ENCODE data around the gene PLCB3. TPM values are rescaled to one million over a fixed set of nuclear protein-coding genes. Genes with fewer than 3 reads are reported as not detected.
"Not testable (repeated sequence)": the region's sequence is repeated elsewhere in the genome, so short reads cannot be mapped to it uniquely, and the experiment has no call there.

Gene PLCB3
- total RNA-seq, 4 donors from 2014 or later, result 30.5 to 38.4 (median 37.4) TPM

DNA sequence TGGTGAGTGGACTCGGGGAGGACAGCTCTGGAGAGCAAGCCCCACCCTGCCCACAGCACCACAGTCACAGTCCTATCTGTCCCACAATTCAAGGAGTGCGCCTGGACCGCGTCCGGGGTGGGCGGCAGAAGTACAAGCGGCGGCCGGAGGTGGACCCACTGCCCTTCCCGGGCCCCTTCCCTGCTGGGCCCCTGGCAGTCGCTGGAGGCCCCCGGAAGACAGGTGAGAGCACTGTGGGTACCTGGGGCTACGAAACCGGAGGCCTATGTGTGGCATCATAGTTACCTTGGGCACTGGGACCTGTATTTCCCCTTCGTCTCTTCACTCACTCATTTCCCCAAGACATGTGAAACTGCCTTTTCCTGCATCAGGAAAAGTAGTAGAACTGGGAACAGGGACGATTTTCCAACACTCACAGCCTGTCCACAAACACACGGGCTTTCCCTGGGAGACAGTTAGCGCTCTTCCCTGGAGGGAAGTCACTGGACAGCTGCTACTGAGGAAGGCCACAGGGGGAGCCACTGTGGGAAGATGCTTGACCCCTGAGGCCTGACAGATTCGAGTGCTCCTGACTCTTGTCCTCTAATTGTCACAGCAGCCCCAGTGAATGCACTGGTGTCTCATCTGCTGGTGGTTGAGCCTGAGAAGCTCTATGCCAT is 62.9 kb downstream of the PLCB3 start:
- DNase-seq (ENCODE audit: low spot score in 2 of 2), result no peak
- no peak for TF ChIP-seq POLR2A (IDR thresholded peaks at IDR 0.05)
- TF ChIP-seq, protein P1, sequence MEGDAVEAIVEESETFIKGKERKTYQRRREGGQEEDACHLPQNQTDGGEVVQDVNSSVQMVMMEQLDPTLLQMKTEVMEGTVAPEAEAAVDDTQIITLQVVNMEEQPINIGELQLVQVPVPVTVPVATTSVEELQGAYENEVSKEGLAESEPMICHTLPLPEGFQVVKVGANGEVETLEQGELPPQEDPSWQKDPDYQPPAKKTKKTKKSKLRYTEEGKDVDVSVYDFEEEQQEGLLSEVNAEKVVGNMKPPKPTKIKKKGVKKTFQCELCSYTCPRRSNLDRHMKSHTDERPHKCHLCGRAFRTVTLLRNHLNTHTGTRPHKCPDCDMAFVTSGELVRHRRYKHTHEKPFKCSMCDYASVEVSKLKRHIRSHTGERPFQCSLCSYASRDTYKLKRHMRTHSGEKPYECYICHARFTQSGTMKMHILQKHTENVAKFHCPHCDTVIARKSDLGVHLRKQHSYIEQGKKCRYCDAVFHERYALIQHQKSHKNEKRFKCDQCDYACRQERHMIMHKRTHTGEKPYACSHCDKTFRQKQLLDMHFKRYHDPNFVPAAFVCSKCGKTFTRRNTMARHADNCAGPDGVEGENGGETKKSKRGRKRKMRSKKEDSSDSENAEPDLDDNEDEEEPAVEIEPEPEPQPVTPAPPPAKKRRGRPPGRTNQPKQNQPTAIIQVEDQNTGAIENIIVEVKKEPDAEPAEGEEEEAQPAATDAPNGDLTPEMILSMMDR (IDR thresholded peaks at IDR 0.05), result no peak
- intact Hi-C loops (cut with DNase I; ENCODE audit: low total_unique reads), result no loop called here
- H3K4me3 ChIP-seq (ENCODE audit: low read depth, poor library complexity, severe bottlenecking), result no peak overlapping the region
- 73 to 76% methylated on average over 15 to 19 of the region's 19 CpGs for WGBS, 2 donors

DNA sequence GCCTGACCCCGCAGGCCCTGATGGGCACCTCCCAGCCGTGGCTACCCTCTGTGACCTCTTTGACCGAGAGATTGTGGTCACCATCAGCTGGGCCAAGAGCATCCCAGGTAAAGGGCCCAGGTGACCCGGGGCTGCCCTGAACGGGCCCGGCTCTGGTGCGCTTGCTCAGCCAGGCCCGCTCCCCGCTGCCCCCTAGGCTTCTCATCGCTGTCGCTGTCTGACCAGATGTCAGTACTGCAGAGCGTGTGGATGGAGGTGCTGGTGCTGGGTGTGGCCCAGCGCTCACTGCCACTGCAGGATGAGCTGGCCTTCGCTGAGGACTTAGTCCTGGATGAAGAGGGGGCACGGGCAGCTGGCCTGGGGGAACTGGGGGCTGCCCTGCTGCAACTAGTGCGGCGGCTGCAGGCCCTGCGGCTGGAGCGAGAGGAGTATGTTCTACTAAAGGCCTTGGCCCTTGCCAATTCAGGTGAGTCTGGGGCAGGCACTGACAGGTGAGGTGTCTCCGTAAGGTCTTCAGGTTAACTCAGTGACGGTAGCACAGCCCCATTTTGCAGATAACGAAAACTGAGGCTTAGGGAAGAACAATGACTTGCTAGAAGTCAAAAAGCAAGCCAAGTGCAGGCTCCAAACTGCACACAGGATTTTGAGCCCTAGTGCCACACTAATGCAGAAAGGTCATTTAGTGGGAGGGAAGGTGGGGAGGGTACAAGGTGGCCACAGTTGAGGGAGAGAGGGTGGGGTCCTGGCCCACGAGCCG is 63.7 kb downstream of the PLCB3 start:
- WGBS, 2 donors, result 84 to 88% methylated on average over 23 to 24 of the region's 24 CpGs
- intact Hi-C loops (cut with DNase I; ENCODE audit: low total_unique reads), result no loop called here
- no peak overlapping the region for H3K4me3 ChIP-seq (ENCODE audit: low read depth, poor library complexity, severe bottlenecking)
- no peak for DNase-seq (ENCODE audit: low spot score in 2 of 2)
- TF ChIP-seq, protein P1 (IDR thresholded peaks at IDR 0.05), result no peak
- no peak for TF ChIP-seq POLR2A (IDR thresholded peaks at IDR 0.05)

DNA sequence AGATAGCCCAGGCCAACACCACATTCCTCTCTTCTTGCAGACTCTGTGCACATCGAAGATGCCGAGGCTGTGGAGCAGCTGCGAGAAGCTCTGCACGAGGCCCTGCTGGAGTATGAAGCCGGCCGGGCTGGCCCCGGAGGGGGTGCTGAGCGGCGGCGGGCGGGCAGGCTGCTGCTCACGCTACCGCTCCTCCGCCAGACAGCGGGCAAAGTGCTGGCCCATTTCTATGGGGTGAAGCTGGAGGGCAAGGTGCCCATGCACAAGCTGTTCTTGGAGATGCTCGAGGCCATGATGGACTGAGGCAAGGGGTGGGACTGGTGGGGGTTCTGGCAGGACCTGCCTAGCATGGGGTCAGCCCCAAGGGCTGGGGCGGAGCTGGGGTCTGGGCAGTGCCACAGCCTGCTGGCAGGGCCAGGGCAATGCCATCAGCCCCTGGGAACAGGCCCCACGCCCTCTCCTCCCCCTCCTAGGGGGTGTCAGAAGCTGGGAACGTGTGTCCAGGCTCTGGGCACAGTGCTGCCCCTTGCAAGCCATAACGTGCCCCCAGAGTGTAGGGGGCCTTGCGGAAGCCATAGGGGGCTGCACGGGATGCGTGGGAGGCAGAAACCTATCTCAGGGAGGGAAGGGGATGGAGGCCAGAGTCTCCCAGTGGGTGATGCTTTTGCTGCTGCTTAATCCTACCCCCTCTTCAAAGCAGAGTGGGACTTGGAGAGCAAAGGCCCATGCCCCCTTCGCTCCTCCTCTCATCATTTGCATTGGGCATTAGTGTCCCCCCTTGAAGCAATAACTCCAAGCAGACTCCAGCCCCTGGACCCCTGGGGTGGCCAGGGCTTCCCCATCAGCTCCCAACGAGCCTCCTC is 64.6 kb downstream of the PLCB3 start:
- DNase-seq (ENCODE audit: low spot score in 2 of 2); H3K4me3 ChIP-seq (ENCODE audit: low read depth, poor library complexity, severe bottlenecking); intact Hi-C loops (cut with DNase I; ENCODE audit: low total_unique reads): not testable (repeated sequence)
- 70 to 78% methylated on average over 21 to 25 of the region's 25 CpGs for WGBS, 2 donors

DNA sequence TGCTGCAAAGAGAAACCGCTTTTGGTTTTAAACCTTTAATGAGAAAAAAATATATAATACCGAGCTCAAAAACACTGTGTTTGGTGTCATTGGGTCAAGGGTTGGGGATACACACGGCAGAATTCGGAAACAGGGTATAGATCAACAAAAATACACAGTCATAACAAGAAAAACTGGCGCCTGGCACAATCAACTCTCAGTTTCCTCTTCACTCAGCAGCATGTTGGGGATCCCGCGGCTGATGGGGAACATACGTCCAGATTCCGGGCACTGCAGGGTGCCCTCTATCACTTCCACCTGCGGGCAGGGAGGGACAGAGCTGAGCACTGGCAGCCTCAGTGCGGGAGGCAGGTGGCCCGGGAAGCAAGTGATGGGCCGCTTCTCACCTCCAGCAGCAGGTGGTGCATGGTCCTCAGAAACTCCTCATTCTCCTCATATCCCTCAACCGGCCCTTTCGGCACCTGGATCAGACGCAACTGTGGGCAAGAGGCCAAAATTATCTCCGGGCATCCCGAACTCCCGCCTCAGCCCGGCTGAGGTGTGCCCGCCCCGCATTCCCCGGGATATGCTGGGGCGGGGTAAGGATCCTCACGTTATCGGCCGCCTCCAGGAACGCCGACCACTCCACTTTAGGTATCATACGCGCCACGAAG is 65.5 kb downstream of the PLCB3 start:
- WGBS, 2 donors, result 5 to 6% methylated on average over 30 to 32 of the region's 32 CpGs
- no peak for TF ChIP-seq POLR2A (IDR thresholded peaks at IDR 0.05)
- TF ChIP-seq, protein P1 (IDR thresholded peaks at IDR 0.05), result no peak
- DNase-seq (ENCODE audit: low spot score in 2 of 2), result peak in 1 of 2 donors; percentile 89
- intact Hi-C loops (cut with DNase I; ENCODE audit: low total_unique reads), result no loop called here
- H3K4me3 ChIP-seq (ENCODE audit: low read depth, poor library complexity, severe bottlenecking), result peak overlapping the region; percentile 72

DNA sequence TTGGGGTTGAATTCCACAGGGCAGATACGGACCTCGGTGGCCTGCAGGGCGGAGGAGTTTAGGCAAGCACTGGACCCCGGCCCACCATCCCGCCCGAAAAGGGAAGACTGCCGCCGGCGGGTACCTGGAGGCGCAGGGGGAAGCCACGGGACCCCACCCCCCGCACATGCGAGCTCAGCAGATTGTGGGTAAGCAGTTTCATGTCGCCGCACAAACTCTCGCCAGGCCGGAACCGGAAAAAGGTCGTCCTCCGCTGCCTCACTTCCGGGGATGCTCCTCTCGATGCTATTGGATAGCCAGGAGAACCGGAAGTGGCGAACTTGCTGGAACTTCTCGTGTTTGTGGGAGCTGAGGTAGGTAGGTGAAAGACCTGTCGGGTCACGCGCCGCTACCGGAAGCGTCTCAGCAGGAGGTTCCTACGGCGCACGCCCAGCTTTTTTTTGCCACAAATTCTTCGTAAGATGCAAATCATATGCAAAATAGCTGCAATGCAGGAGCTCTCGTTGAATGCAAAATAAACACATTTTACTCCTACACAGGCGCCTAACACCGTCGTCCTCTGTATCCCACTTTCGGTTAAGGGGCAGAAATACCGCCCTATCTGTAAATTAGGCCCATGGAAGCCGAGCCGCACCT is 66.1 kb downstream of the PLCB3 start, which contains the start of gene TRMT112:
TRMT112 (minus strand) TSS at position 235 of the 636 bp plus-strand sequence; CDS start at position 202, 33 bp downstream.
- intact Hi-C loops (cut with DNase I; ENCODE audit: low total_unique reads), result no loop called here
- TF ChIP-seq POLR2A (IDR thresholded peaks at IDR 0.05), result peak in 1 of 2 donors; percentile 72
- TF ChIP-seq, protein P1 (IDR thresholded peaks at IDR 0.05), result no peak
- H3K4me3 ChIP-seq (ENCODE audit: low read depth, poor library complexity, severe bottlenecking), result peak within 1 kb of the TSS; percentile 72
- DNase-seq (ENCODE audit: low spot score in 2 of 2), result peak; percentile 99
- 0 to 1% methylated on average over 28 to 35 of the region's 43 CpGs for WGBS, 2 donors
